Spinal cord (tissue), 10 donors: ENCODE results near the gene KCNE2. TPM values are rescaled to one million over a fixed set of nuclear protein-coding genes. Genes with fewer than 3 reads are reported as not detected.
"Not testable (repeated sequence)": the region's sequence is repeated elsewhere in the genome, so short reads cannot be mapped to it uniquely, and the experiment has no call there.

Source experiments
- DNase-seq, 6 donors: peaks; one replicate each; pipeline versions ENCODE4 v3.0.0 to v3.0.0-alpha.2; 2013 to 2015; ENCODE audit warnings: low spot score in 6 of 6, low read depth in 4 of 6
- H3K27ac ChIP-seq: one replicate; pipeline ENCODE4 v1.5.1; 2013; ENCODE audit warnings: low read depth, low read length, control low read depth
- H3K27me3 ChIP-seq: one replicate; pipeline ENCODE4 v1.6.1; 2013; ENCODE audit warnings: low read length; ENCODE audit not compliant: control insufficient read depth, insufficient read depth
- H3K36me3 ChIP-seq: one replicate; pipeline ENCODE4 v1.6.1; 2013; ENCODE audit warnings: low read length; ENCODE audit not compliant: control insufficient read depth, insufficient read depth
- H3K4me1 ChIP-seq: one replicate; pipeline ENCODE4 v1.6.1; 2013; ENCODE audit warnings: low read length; ENCODE audit not compliant: control insufficient read depth, insufficient read depth
- H3K4me3 ChIP-seq: one replicate; pipeline ENCODE4 v1.5.1; 2013; ENCODE audit warnings: low read depth, low read length, control low read depth
- H3K9me3 ChIP-seq: one replicate; pipeline ENCODE4 v1.6.1; 2013; ENCODE audit warnings: low read length; ENCODE audit not compliant: control insufficient read depth, insufficient read depth
- WGBS: methylation state at CpG from one replicate; pipeline ENCODE4 v1.1.5; 2013; ENCODE audit warnings: missing lambda C conversion rate; ENCODE audit not compliant: insufficient coverage; 5-methylcytosine and 5-hydroxymethylcytosine counted together
- polyA plus RNA-seq, 2 donors: library from polyadenylated mRNA; unstranded; fragments of 120-200 nt; gene quantifications; one replicate each; pipeline ENCODE4 v1.2.1, GENCODE V29; 2013; ENCODE audit not compliant: insufficient read length in 2 of 2
- total RNA-seq, 2 donors: library from RNA; depleted of rRNA in 1 of 2; stranded (reverse); fragments of 120-200 nt in 1 of 2; fragments of >200 nt in 1 of 2; gene quantifications; one replicate each; pipeline versions ENCODE4 v1.2.3 to v1.2.4, GENCODE V29; 2013 to 2014
- donor health status: healthy.

Gene KCNE2
- total and polyA plus RNA-seq, 4 donors = 0.30 to 1.3 (median 0.95) TPM

GRCh38 chr21:34383724-34384415 lies 20.1 kb downstream of the KCNE2 start:
- H3K9me3 ChIP-seq, DNase-seq, H3K27ac ChIP-seq, H3K4me1 ChIP-seq, H3K27me3 ChIP-seq, H3K36me3 ChIP-seq, H3K4me3 ChIP-seq: not testable (repeated sequence)
- no CpG with 5 or more reads among the region's 14 CpGs for WGBS

DNA sequence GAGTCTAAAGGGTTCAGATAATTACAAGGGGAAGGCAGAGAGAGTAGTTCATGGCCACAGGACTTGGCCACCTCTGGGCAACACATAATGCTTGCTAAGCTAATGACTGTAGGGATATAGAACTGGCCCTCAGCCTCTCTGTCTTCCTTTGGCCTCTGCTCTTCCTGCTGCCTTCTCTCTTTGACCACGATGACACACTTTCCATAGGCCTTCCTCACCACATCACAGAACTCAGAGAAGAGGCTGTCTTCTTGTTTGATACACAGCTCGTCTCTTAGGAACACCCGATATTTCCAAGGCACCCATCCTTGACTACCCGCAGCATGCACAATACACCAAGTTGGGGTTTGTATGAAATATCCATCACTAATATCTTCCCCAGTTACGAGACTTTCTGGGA lies 36.7 kb downstream of the KCNE2 start:
- H3K4me1 ChIP-seq, H3K36me3 ChIP-seq, H3K9me3 ChIP-seq, H3K27me3 ChIP-seq, H3K4me3 ChIP-seq, H3K27ac ChIP-seq, DNase-seq: not testable (repeated sequence)
- no CpG with 5 or more reads among the region's 5 CpGs for WGBS

- H3K27ac ChIP-seq, H3K4me3 ChIP-seq, DNase-seq, H3K9me3 ChIP-seq, H3K27me3 ChIP-seq, H3K4me1 ChIP-seq, H3K36me3 ChIP-seq: not testable (repeated sequence)
- WGBS = no CpG with 5 or more reads among the region's 5 CpGs
These were observed 40.9 kb downstream of the KCNE2 start for GRCh38 chr21:34404742-34405141.

- H3K27ac ChIP-seq, H3K4me1 ChIP-seq, H3K36me3 ChIP-seq, DNase-seq, H3K9me3 ChIP-seq, H3K27me3 ChIP-seq, H3K4me3 ChIP-seq: not testable (repeated sequence)
- no CpG with 5 or more reads among the region's 2 CpGs for WGBS
These were observed 41.9 kb downstream of the KCNE2 start for GRCh38 chr21:34405686-34406085.

- DNase-seq, H3K27ac ChIP-seq, H3K4me1 ChIP-seq, H3K9me3 ChIP-seq, H3K4me3 ChIP-seq, H3K27me3 ChIP-seq, H3K36me3 ChIP-seq: not testable (repeated sequence)
- no CpG with 5 or more reads among the region's 6 CpGs for WGBS
These were observed 42.3 kb downstream of the KCNE2 start for GRCh38 chr21:34406102-34406501.

DNA sequence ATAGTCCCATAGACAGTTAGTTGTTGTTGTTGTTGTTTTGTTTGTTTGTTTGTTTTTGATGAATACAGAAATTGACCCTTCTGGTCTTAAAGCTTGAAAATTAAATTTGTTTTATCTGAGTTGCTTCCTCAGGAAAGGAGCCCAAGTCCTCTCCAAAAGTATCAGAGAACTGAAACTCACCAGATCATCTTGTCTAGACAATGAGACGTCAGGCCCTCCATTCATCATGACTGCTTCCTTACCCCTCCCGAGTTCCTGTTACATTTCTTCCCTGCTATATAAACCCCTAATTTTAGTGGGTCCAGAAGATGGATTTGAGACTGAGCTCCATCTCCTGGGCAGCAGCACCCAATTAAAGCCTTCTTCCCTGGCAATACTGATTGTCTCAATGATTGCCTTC lies 42.9 kb downstream of the KCNE2 start:
- not testable (repeated sequence) for H3K27ac ChIP-seq, H3K4me3 ChIP-seq, H3K36me3 ChIP-seq, DNase-seq, H3K27me3 ChIP-seq, H3K4me1 ChIP-seq, H3K9me3 ChIP-seq
- no CpG with 5 or more reads among the region's 2 CpGs for WGBS

- not testable (repeated sequence) for H3K4me1 ChIP-seq, H3K36me3 ChIP-seq, DNase-seq, H3K27ac ChIP-seq, H3K27me3 ChIP-seq, H3K9me3 ChIP-seq, H3K4me3 ChIP-seq
- no CpG with 5 or more reads among the region's 9 CpGs for WGBS
These were observed 43.5 kb downstream of the KCNE2 start for GRCh38 chr21:34407294-34407693.

DNA sequence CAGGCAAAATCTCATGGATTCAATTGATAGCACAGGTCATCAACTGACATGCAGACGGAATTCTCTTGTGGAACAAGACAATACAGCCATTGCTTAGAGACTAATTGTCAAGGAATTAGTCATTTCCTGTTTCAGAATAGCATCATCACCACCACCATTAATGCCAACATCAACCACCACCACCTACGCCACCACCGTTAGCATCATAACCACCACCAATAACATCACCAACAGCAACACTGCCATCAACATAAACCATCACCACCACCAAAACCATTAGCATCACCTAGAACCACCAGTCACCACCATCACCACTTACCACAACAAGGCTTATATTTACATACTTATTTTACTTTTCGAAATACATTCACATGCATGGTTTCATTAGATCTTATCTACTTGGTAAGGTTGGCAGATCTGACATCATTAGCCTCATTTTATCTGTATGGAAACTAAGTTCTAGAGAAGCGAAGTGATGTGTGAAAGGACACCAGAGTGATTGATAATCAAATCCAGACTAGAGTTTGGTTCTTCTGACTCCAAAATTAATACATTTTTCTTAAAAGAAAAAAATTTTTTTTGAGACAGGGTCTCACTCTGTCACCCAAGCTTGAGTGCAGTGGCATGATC lies 53.8 kb downstream of the KCNE2 start:
- H3K27me3 ChIP-seq, H3K36me3 ChIP-seq, H3K9me3 ChIP-seq, H3K27ac ChIP-seq, H3K4me3 ChIP-seq, DNase-seq, H3K4me1 ChIP-seq: not testable (repeated sequence)
- WGBS = no CpG with 5 or more reads among the region's 5 CpGs
